ENCODE measurements around the gene RBPJ.

GRCh38 chr4:26302031-26302899, 18.5 kb upstream of the RBPJ start:
- TF ChIP-seq CTCF (IDR thresholded peaks at IDR 0.05) (no peak), POLR2A (IDR thresholded peaks at IDR 0.05) (no peak)

All from esophagus squamous epithelium (tissue), 4 donors.